Measurements from ENCODE around the gene ALDH3B1.

The ALDH3B1 gene

GRCh38 chr11:68049509-68050370 lies 39.6 kb downstream of the ALDH3B1 start:
- Histone ChIP-seq H3K9me3 (ENCODE audit: insufficient read depth, low read length) (no peaks in the 10 kb centered on the region), H3K9ac (ENCODE audit: low read length) (no peak overlapping the region), H3F3A (ENCODE audit: insufficient read depth) (no peaks in the 10 kb centered on the region), H3K4me3 (ENCODE audit: insufficient read depth, low read length, poor library complexity, severe bottlenecking) (no peak overlapping the region), H3K9me2 (replicated peaks; ENCODE audit: insufficient read depth, low read length) (no peaks in the 10 kb centered on the region), H3K79me2 (ENCODE audit: insufficient read depth, low read length) (no peaks in the 10 kb centered on the region), H4K20me1 (ENCODE audit: low read depth, low read length) (no peaks in the 10 kb centered on the region), H2AFZ (ENCODE audit: low read depth, low read length, severe bottlenecking) (no peak overlapping the region), H3K27ac (ENCODE audit: low read depth, low read length) (no peak overlapping the region), H3K27me3 (ENCODE audit: low read length) (no peaks in the 10 kb centered on the region), H3K36me3 (ENCODE audit: low read length) (no peaks in the 10 kb centered on the region), H3K4me2 (ENCODE audit: low read depth, low read length, poor library complexity, severe bottlenecking) (no peak overlapping the region)
- TF ChIP-seq EZH2phosphoT487 (conservative IDR thresholded peaks at IDR 0.05; ENCODE audit: low read length) (no peak), CTCF (IDR thresholded peaks at IDR 0.05; ENCODE audit: insufficient read depth, low read length, poor library complexity, severe bottlenecking) (no peak)

GRCh38 chr11:68050371-68050841 lies 40.3 kb downstream of the ALDH3B1 start:
- H3K27me3 ChIP-seq (ENCODE audit: low read length) = no peaks in the 10 kb centered on the region
- H3F3A ChIP-seq (ENCODE audit: insufficient read depth) = no peaks in the 10 kb centered on the region
- no peak overlapping the region for H3K4me3 ChIP-seq (ENCODE audit: insufficient read depth, low read length, poor library complexity, severe bottlenecking)
- no peaks in the 10 kb centered on the region for H3K79me2 ChIP-seq (ENCODE audit: insufficient read depth, low read length)
- no peaks in the 10 kb centered on the region for H4K20me1 ChIP-seq (ENCODE audit: low read depth, low read length)
- H3K9me3 ChIP-seq (ENCODE audit: insufficient read depth, low read length) = no peaks in the 10 kb centered on the region
- no peaks in the 10 kb centered on the region for H3K36me3 ChIP-seq (ENCODE audit: low read length)
- no peak overlapping the region for H3K4me2 ChIP-seq (ENCODE audit: low read depth, low read length, poor library complexity, severe bottlenecking)
- H3K9me2 ChIP-seq (replicated peaks; ENCODE audit: insufficient read depth, low read length) = no peaks in the 10 kb centered on the region
- TF ChIP-seq CTCF (IDR thresholded peaks at IDR 0.05; ENCODE audit: insufficient read depth, low read length, poor library complexity, severe bottlenecking) = no peak
- no peak for TF ChIP-seq EZH2phosphoT487 (conservative IDR thresholded peaks at IDR 0.05; ENCODE audit: low read length)
- H2AFZ ChIP-seq (ENCODE audit: low read depth, low read length, severe bottlenecking) = no peak overlapping the region
- H3K27ac ChIP-seq (ENCODE audit: low read depth, low read length) = no peak overlapping the region
- no peak overlapping the region for H3K9ac ChIP-seq (ENCODE audit: low read length)

- TF ChIP-seq CTCF (IDR thresholded peaks at IDR 0.05; ENCODE audit: insufficient read depth, low read length, poor library complexity, severe bottlenecking) (no peak), EZH2phosphoT487 (conservative IDR thresholded peaks at IDR 0.05; ENCODE audit: low read length) (no peak)
- Histone ChIP-seq H2AFZ (ENCODE audit: low read depth, low read length, severe bottlenecking) (no peak overlapping the region), H3K79me2 (ENCODE audit: insufficient read depth, low read length) (no peaks in the 10 kb centered on the region), H3K4me3 (ENCODE audit: insufficient read depth, low read length, poor library complexity, severe bottlenecking) (no peak overlapping the region), H3K27me3 (ENCODE audit: low read length) (no peaks in the 10 kb centered on the region), H3F3A (ENCODE audit: insufficient read depth) (0 out of 2 replicates have a peak, but pooled peaks cover 3% of the 10 kb centered on the region), H3K9me3 (ENCODE audit: insufficient read depth, low read length) (no peaks in the 10 kb centered on the region), H3K9ac (ENCODE audit: low read length) (no peak overlapping the region), H3K9me2 (replicated peaks; ENCODE audit: insufficient read depth, low read length) (no peaks in the 10 kb centered on the region), H4K20me1 (ENCODE audit: low read depth, low read length) (no peaks in the 10 kb centered on the region), H3K4me2 (ENCODE audit: low read depth, low read length, poor library complexity, severe bottlenecking) (no peak overlapping the region), H3K27ac (ENCODE audit: low read depth, low read length) (no peak overlapping the region), H3K36me3 (ENCODE audit: low read length) (no peaks in the 10 kb centered on the region)
These were observed 41.3 kb downstream of the ALDH3B1 start for GRCh38 chr11:68051191-68052136.

Measured in SU-DHL-6 (cell line).